ENCODE results near the gene PARD3B.

- TF ChIP-seq POLR2A (IDR thresholded peaks at IDR 0.05): no peak
- TF ChIP-seq, protein P1, sequence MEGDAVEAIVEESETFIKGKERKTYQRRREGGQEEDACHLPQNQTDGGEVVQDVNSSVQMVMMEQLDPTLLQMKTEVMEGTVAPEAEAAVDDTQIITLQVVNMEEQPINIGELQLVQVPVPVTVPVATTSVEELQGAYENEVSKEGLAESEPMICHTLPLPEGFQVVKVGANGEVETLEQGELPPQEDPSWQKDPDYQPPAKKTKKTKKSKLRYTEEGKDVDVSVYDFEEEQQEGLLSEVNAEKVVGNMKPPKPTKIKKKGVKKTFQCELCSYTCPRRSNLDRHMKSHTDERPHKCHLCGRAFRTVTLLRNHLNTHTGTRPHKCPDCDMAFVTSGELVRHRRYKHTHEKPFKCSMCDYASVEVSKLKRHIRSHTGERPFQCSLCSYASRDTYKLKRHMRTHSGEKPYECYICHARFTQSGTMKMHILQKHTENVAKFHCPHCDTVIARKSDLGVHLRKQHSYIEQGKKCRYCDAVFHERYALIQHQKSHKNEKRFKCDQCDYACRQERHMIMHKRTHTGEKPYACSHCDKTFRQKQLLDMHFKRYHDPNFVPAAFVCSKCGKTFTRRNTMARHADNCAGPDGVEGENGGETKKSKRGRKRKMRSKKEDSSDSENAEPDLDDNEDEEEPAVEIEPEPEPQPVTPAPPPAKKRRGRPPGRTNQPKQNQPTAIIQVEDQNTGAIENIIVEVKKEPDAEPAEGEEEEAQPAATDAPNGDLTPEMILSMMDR (IDR thresholded peaks at IDR 0.05): no peak
These were observed 728.4 kb downstream of the PARD3B start for GRCh38 chr2:205273627-205274026.

All from stomach (tissue), 4 donors.